ENCODE results near the gene SNX7.

The SNX7 gene

GRCh38 chr1:98783821-98784220, 122.3 kb downstream of the SNX7 start:
- no peak for TF ChIP-seq NFIC (IDR thresholded peaks at IDR 0.05)
- no peak for TF ChIP-seq CREB1 (IDR thresholded peaks at IDR 0.05; ENCODE audit: low read depth)
- no peak for TF ChIP-seq YY1 (IDR thresholded peaks at IDR 0.05; ENCODE audit: low read depth)
- TF ChIP-seq TCF12 (IDR thresholded peaks at IDR 0.05; ENCODE audit: low read depth) = no peak
- TF ChIP-seq, protein P1, sequence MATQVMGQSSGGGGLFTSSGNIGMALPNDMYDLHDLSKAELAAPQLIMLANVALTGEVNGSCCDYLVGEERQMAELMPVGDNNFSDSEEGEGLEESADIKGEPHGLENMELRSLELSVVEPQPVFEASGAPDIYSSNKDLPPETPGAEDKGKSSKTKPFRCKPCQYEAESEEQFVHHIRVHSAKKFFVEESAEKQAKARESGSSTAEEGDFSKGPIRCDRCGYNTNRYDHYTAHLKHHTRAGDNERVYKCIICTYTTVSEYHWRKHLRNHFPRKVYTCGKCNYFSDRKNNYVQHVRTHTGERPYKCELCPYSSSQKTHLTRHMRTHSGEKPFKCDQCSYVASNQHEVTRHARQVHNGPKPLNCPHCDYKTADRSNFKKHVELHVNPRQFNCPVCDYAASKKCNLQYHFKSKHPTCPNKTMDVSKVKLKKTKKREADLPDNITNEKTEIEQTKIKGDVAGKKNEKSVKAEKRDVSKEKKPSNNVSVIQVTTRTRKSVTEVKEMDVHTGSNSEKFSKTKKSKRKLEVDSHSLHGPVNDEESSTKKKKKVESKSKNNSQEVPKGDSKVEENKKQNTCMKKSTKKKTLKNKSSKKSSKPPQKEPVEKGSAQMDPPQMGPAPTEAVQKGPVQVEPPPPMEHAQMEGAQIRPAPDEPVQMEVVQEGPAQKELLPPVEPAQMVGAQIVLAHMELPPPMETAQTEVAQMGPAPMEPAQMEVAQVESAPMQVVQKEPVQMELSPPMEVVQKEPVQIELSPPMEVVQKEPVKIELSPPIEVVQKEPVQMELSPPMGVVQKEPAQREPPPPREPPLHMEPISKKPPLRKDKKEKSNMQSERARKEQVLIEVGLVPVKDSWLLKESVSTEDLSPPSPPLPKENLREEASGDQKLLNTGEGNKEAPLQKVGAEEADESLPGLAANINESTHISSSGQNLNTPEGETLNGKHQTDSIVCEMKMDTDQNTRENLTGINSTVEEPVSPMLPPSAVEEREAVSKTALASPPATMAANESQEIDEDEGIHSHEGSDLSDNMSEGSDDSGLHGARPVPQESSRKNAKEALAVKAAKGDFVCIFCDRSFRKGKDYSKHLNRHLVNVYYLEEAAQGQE (IDR thresholded peaks at IDR 0.05; ENCODE audit: low read depth) = no peak
- no peak for TF ChIP-seq TEAD4 (IDR thresholded peaks at IDR 0.05)
- TF ChIP-seq, protein P2, sequence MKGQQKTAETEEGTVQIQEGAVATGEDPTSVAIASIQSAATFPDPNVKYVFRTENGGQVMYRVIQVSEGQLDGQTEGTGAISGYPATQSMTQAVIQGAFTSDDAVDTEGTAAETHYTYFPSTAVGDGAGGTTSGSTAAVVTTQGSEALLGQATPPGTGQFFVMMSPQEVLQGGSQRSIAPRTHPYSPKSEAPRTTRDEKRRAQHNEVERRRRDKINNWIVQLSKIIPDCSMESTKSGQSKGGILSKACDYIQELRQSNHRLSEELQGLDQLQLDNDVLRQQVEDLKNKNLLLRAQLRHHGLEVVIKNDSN (IDR thresholded peaks at IDR 0.05) = no peak
- TF ChIP-seq EP300 (IDR thresholded peaks at IDR 0.05; ENCODE audit: borderline replicate concordance) = no peak
- TF ChIP-seq, protein P3, sequence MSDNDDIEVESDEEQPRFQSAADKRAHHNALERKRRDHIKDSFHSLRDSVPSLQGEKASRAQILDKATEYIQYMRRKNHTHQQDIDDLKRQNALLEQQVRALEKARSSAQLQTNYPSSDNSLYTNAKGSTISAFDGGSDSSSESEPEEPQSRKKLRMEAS (IDR thresholded peaks at IDR 0.05) = no peak
- no peak for TF ChIP-seq CEBPB (IDR thresholded peaks at IDR 0.05)
- TF ChIP-seq RAD21 (IDR thresholded peaks at IDR 0.05; ENCODE audit: low read depth) = no peak
- no peak for TF ChIP-seq FOXM1 (IDR thresholded peaks at IDR 0.05; ENCODE audit: borderline replicate concordance, low read depth)
- no peak for TF ChIP-seq TAF1 (IDR thresholded peaks at IDR 0.05; ENCODE audit: low read depth)

GRCh38 chr1:98791498-98791897, 130.0 kb downstream of the SNX7 start:
- TF ChIP-seq FOXM1 (IDR thresholded peaks at IDR 0.05; ENCODE audit: borderline replicate concordance, low read depth) (no peak), ZBTB7A (IDR thresholded peaks at IDR 0.05; ENCODE audit: low read depth) (no peak), TCF12 (IDR thresholded peaks at IDR 0.05; ENCODE audit: low read depth) (no peak), TAF1 (IDR thresholded peaks at IDR 0.05; ENCODE audit: low read depth) (no peak), EP300 (IDR thresholded peaks at IDR 0.05; ENCODE audit: borderline replicate concordance) (no peak), CREB1 (IDR thresholded peaks at IDR 0.05; ENCODE audit: low read depth) (no peak), EGR1 (IDR thresholded peaks at IDR 0.05) (no peak), YY1 (IDR thresholded peaks at IDR 0.05; ENCODE audit: low read depth) (no peak), TEAD4 (IDR thresholded peaks at IDR 0.05) (no peak), NFIC (IDR thresholded peaks at IDR 0.05) (no peak), CEBPB (IDR thresholded peaks at IDR 0.05) (no peak), RAD21 (IDR thresholded peaks at IDR 0.05; ENCODE audit: low read depth) (no peak)
- TF ChIP-seq, protein P3 (IDR thresholded peaks at IDR 0.05) = no peak
- TF ChIP-seq, protein P1 (IDR thresholded peaks at IDR 0.05; ENCODE audit: low read depth) = no peak
- TF ChIP-seq, protein P2 (IDR thresholded peaks at IDR 0.05) = no peak

DNA sequence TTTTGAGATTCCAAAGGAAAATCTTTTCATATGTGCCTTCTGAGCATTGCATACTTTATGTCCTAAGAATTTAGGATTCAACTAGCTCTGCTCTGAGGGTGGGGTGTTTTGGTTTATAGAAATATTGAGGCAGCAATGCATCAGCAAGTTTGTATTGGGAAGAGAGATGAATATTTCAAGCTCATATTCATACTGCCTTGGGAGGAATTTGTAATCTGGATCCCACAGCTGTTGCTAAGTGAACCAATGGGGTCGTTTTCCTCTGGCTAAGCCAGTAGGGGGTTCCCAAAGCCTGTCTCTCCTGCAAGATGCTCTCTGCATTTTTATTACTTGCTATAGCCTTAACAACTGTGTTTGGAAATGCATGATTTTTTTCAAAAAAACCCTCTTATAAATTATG, 130.6 kb downstream of the SNX7 start:
- no peak for TF ChIP-seq EP300 (IDR thresholded peaks at IDR 0.05; ENCODE audit: borderline replicate concordance)

DNA sequence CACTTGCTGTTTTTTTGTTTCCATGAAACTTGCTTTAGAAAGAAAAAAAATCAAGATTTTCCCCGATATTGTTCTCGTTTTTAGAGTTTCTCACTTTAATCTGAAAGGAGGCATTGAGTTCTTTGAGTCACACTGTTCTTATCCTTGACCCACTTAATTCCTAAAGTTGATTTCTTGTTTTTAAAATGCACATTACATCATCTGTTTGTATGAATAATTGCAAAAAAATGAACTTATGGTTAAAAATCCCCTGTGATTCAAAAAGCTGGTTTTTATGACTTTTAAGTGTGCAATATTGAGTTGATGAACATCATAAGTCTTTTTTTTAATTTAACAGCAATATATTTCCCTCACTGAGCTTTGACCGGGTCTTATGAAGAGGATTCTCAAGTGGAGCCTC, 131.6 kb downstream of the SNX7 start:
- TF ChIP-seq CREB1 (IDR thresholded peaks at IDR 0.05; ENCODE audit: low read depth) (no peak), TCF12 (IDR thresholded peaks at IDR 0.05; ENCODE audit: low read depth) (no peak), ZBTB7A (IDR thresholded peaks at IDR 0.05; ENCODE audit: low read depth) (no peak)

GRCh38 chr1:98794196-98794886, 132.8 kb downstream of the SNX7 start:
- no peak for TF ChIP-seq TAF1 (IDR thresholded peaks at IDR 0.05; ENCODE audit: low read depth)
- TF ChIP-seq, protein P1 (IDR thresholded peaks at IDR 0.05; ENCODE audit: low read depth) = no peak
- TF ChIP-seq RAD21 (IDR thresholded peaks at IDR 0.05; ENCODE audit: low read depth) = peak; percentile 81

Measured in Ishikawa (cell line).